HEK293 (cell line): Measurements from ENCODE around the gene CRYGN.

Experiments
- CTCF ChIP-seq: fragments of 450-650 bp; formaldehyde crosslinking; IDR thresholded peaks from 2 replicates; pipeline ENCODE4 v1.5.1; 2016; ENCODE audit warnings: missing biosample characterization, missing genetic modification characterization
- ELK4 ChIP-seq: IDR thresholded peaks from 2 replicates; pipeline ENCODE4 v1.6.1; 2011; ENCODE audit warnings: mild to moderate bottlenecking, low read depth, low read length, borderline replicate concordance
- KLF9 ChIP-seq: fragments of 450-650 bp; formaldehyde crosslinking; IDR thresholded peaks from 2 replicates; pipeline ENCODE4 v1.5.1; 2016; ENCODE audit warnings: missing biosample characterization, missing genetic modification characterization, low read depth
- MEIS1 ChIP-seq: sonication (generic); formaldehyde crosslinking; IDR thresholded peaks from 2 replicates; pipeline ENCODE4 v1.8.1; 2022; ENCODE audit warnings: missing genetic modification reagents, mild to moderate bottlenecking, borderline replicate concordance
- PATZ1 ChIP-seq: fragments of 450-650 bp; formaldehyde crosslinking; IDR thresholded peaks from 2 replicates; pipeline ENCODE4 v1.5.1; 2016; ENCODE audit warnings: missing biosample characterization, missing genetic modification characterization
- YY1 ChIP-seq: fragments of 450-650 bp; formaldehyde crosslinking; IDR thresholded peaks from 2 replicates; pipeline ENCODE4 v1.5.1; 2018; ENCODE audit warnings: missing biosample characterization, missing genetic modification characterization
- ZNF121 ChIP-seq: fragments of 450-650 bp; formaldehyde crosslinking; IDR thresholded peaks from 2 replicates; pipeline ENCODE4 v1.5.1; 2016; ENCODE audit warnings: missing biosample characterization, missing genetic modification characterization
- ZNF138 ChIP-seq: fragments of 450-650 bp; formaldehyde crosslinking; IDR thresholded peaks from 2 replicates; pipeline ENCODE4 v1.5.1; 2016; ENCODE audit warnings: missing biosample characterization, missing genetic modification characterization, borderline replicate concordance
- ZNF146 ChIP-seq: fragments of 450-650 bp; formaldehyde crosslinking; IDR thresholded peaks from 2 replicates; pipeline ENCODE4 v1.5.1; 2016; ENCODE audit warnings: missing biosample characterization, missing genetic modification characterization
- ZNF24 ChIP-seq: fragments of 450-650 bp; formaldehyde crosslinking; IDR thresholded peaks from 2 replicates; pipeline ENCODE4 v1.5.1; 2016; ENCODE audit warnings: missing biosample characterization, missing genetic modification characterization
- ZNF366 ChIP-seq: fragments of 450-650 bp; formaldehyde crosslinking; conservative IDR thresholded peaks from 2 replicates; pipeline ENCODE4 v1.5.1; 2016; ENCODE audit warnings: missing biosample characterization, missing genetic modification characterization
- ZNF416 ChIP-seq: fragments of 450-650 bp; formaldehyde crosslinking; IDR thresholded peaks from 2 replicates; pipeline ENCODE4 v1.5.1; 2016; ENCODE audit warnings: missing biosample characterization, missing genetic modification characterization
- ZNF658 ChIP-seq: fragments of 450-650 bp; formaldehyde crosslinking; IDR thresholded peaks from 2 replicates; pipeline ENCODE4; 2016; ENCODE audit warnings: missing biosample characterization, missing genetic modification characterization
- ZNF670 ChIP-seq: fragments of 450-650 bp; formaldehyde crosslinking; IDR thresholded peaks from 2 replicates; pipeline ENCODE4 v1.5.1; 2016; ENCODE audit warnings: missing biosample characterization, missing genetic modification characterization, low read depth

GRCh38 chr7:151433721-151434400 is 6.1 kb downstream of the CRYGN start:
- TF ChIP-seq CTCF (tag by site-specific recombination): no peak
- no peak for TF ChIP-seq ZNF121 (tag by site-specific recombination)
- TF ChIP-seq ZNF366 (tag by site-specific recombination): no peak
- no peak for TF ChIP-seq ELK4
- no peak for TF ChIP-seq ZNF670 (tag by site-specific recombination)
- TF ChIP-seq MEIS1 (CRISPR knock-in tag): no peak
- TF ChIP-seq PATZ1 (tag by site-specific recombination): no peak; the same call in 1 of the 2 replicates
- TF ChIP-seq ZNF658 (tag by site-specific recombination): no peak
- no peak for TF ChIP-seq ZNF24 (tag by site-specific recombination)
- no peak for TF ChIP-seq ZNF416 (tag by site-specific recombination)
- TF ChIP-seq ZNF138 (tag by site-specific recombination): no peak
- TF ChIP-seq ZNF146 (tag by site-specific recombination): no peak
- no peak for TF ChIP-seq YY1 (tag by site-specific recombination)
- TF ChIP-seq KLF9 (tag by site-specific recombination): no peak
